ENCODE results near the gene OR2H2. TPM values are rescaled to one million over a fixed set of nuclear protein-coding genes. Genes with fewer than 3 reads are reported as not detected.

Gene OR2H2
- total and polyA plus RNA-seq, 2 experiments from 2014 or later, result 0.86 TPM; not detected in 1

DNA sequence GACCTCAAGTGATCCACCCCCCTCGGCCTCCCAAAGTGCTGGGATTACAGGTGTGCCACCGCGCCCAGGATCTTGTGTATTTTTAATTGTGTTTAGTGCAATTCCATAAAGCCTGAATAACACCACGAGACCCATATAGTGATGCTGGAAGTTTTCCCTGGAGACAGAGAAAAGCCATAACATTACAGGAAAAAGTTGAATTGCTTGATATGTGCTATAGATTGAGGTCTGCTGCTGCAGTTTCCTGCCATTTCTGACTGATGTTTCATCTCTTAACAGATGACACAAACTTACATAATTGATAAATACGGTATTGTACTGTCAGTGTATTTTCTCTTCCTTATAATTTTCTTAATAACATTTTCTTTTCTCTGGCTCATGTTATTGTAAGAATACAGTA is 18.1 kb upstream of the OR2H2 start:
- DNase-seq (ENCODE audit: low spot score), result no peak
- Mint-ChIP-seq H3K36me3 (ENCODE audit: low read depth) (no peaks in the 10 kb centered on the region), H3K4me3 (no peak overlapping the region), H3K27me3 (ENCODE audit: insufficient read depth, low read depth, poor library complexity) (peaks cover 3% of the 10 kb centered on the region), H3K27ac (no peak overlapping the region), H3K4me1 (no peaks in the 10 kb centered on the region), H3K9me3 (no peaks in the 10 kb centered on the region)
- Histone ChIP-seq H4K20me1 (replicated peaks; ENCODE audit: insufficient read depth) (no peaks in the 10 kb centered on the region), H3K4me3 (no peak overlapping the region), H3K27ac (ENCODE audit: low read depth) (no peak overlapping the region), H3K36me3 (ENCODE audit: insufficient read depth) (no peaks in the 10 kb centered on the region), H2AFZ (no peak overlapping the region), H3F3A (replicated peaks; ENCODE audit: low read depth) (no peaks in the 10 kb centered on the region), H3K79me2 (replicated peaks; ENCODE audit: insufficient read depth) (no peaks in the 10 kb centered on the region), H3K4me2 (no peak overlapping the region), H3K9me2 (ENCODE audit: insufficient read depth) (peaks cover 12% of the 10 kb centered on the region; the same call in 1 of the 2 replicates), H3K4me1 (ENCODE audit: insufficient read depth) (no peaks in the 10 kb centered on the region), H3K27me3 (ENCODE audit: insufficient read depth) (no peaks in the 10 kb centered on the region)
- TF ChIP-seq, protein P1, sequence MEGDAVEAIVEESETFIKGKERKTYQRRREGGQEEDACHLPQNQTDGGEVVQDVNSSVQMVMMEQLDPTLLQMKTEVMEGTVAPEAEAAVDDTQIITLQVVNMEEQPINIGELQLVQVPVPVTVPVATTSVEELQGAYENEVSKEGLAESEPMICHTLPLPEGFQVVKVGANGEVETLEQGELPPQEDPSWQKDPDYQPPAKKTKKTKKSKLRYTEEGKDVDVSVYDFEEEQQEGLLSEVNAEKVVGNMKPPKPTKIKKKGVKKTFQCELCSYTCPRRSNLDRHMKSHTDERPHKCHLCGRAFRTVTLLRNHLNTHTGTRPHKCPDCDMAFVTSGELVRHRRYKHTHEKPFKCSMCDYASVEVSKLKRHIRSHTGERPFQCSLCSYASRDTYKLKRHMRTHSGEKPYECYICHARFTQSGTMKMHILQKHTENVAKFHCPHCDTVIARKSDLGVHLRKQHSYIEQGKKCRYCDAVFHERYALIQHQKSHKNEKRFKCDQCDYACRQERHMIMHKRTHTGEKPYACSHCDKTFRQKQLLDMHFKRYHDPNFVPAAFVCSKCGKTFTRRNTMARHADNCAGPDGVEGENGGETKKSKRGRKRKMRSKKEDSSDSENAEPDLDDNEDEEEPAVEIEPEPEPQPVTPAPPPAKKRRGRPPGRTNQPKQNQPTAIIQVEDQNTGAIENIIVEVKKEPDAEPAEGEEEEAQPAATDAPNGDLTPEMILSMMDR (conservative IDR thresholded peaks at IDR 0.05; ENCODE audit: low read depth in 2 of 2), result no peak
- no peak for ATAC-seq

DNA sequence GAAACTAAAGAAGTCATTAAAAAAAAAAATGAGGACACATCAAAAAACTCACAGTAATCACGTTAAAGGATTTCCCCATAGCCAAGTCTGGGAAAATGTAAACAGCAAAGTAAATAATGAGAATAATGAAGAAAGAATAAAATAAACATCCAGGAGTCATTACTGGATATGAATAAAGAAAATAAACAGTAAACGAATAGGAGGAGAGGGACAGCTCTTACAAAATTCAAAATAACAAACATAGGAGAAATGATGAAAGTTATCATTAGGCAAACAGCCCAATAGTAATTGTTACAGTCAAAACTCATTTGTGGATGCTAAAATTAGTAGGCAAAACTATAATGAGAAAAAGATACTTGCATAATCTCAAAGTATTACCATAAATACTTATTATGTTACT is 17.4 kb upstream of the OR2H2 start:
- no peak overlapping the region for H3K4me2 ChIP-seq
- H3K9me2 ChIP-seq (ENCODE audit: insufficient read depth), result peaks cover 12% of the 10 kb centered on the region; the same call in 1 of the 2 replicates
- no peak for ATAC-seq
- Mint-ChIP-seq H3K4me3 (no peak overlapping the region), H3K36me3 (ENCODE audit: low read depth) (no peaks in the 10 kb centered on the region), H3K27me3 (ENCODE audit: insufficient read depth, low read depth, poor library complexity) (peaks cover 3% of the 10 kb centered on the region), H3K9me3 (no peaks in the 10 kb centered on the region), H3K4me1 (no peaks in the 10 kb centered on the region), H3K27ac (no peak overlapping the region)
- no peak overlapping the region for H3K27ac ChIP-seq (ENCODE audit: low read depth)
- H3K79me2 ChIP-seq (replicated peaks; ENCODE audit: insufficient read depth), result no peaks in the 10 kb centered on the region
- no peaks in the 10 kb centered on the region for H3K36me3 ChIP-seq (ENCODE audit: insufficient read depth)
- H3K4me3 ChIP-seq, result no peak overlapping the region
- TF ChIP-seq, protein P2, sequence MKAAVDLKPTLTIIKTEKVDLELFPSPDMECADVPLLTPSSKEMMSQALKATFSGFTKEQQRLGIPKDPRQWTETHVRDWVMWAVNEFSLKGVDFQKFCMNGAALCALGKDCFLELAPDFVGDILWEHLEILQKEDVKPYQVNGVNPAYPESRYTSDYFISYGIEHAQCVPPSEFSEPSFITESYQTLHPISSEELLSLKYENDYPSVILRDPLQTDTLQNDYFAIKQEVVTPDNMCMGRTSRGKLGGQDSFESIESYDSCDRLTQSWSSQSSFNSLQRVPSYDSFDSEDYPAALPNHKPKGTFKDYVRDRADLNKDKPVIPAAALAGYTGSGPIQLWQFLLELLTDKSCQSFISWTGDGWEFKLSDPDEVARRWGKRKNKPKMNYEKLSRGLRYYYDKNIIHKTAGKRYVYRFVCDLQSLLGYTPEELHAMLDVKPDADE (IDR thresholded peaks at IDR 0.05), result no peak
- TF ChIP-seq ZNF331 (CRISPR knock-in tag; IDR thresholded peaks at IDR 0.05; ENCODE audit: low read depth), result no peak
- TF ChIP-seq ZNF114 (CRISPR knock-in tag; IDR thresholded peaks at IDR 0.05), result no peak
- no peak for TF ChIP-seq EZH2phosphoT487 (IDR thresholded peaks at IDR 0.05; ENCODE audit: unreplicated experiment)
- no peak for TF ChIP-seq EZH2 (IDR thresholded peaks at IDR 0.05; ENCODE audit: low read depth, unreplicated experiment)
- TF ChIP-seq, protein P1 (conservative IDR thresholded peaks at IDR 0.05; ENCODE audit: low read depth in 2 of 2), result no peak
- H3K4me1 ChIP-seq (ENCODE audit: insufficient read depth), result no peaks in the 10 kb centered on the region
- no peak overlapping the region for H2AFZ ChIP-seq
- no peaks in the 10 kb centered on the region for H3K27me3 ChIP-seq (ENCODE audit: insufficient read depth)
- H3F3A ChIP-seq (replicated peaks; ENCODE audit: low read depth), result no peaks in the 10 kb centered on the region
- no peaks in the 10 kb centered on the region for H4K20me1 ChIP-seq (replicated peaks; ENCODE audit: insufficient read depth)
- no peak for DNase-seq (ENCODE audit: low spot score)

Data from GM23338 (cell line).